ENCODE results near the gene TAS2R31.

Gene TAS2R31

DNA sequence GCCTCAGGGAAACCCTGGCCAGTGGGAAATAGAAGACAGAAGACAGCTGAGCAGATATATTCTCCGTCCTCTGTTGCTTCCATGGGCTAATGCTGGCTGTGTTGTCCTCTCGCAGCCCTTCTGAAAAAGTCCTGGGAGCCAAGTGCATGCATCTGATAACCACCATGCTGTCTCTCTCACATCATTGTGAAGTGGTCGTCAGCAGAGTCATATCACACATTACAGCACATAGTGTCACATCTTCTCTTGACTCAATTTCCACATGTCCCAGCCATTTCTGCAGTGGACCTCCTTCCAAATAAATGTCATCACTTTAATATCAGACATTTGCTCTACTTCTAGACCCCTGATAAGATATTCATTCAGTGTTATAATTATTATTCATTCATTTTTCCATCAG lies 36.9 kb downstream of the TAS2R31 start:
- DNase-seq, result no peak

DNA sequence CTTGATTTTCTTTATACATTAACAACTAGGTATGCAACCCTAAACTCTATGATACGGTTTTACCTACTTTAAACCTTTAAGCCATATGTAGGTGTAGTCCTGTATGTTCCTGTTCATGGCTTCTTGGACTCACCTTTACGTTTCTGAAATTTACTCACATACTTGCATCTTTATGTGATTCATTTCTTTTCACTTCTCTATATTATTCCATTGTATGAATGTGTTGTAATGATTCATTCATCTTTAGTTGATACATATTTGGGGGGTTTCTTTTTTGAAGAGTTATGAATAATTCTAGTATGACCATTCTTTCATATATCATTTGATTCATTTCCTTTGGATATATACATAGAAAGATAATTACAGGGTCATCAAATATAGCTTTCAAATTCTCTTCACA lies 42.1 kb downstream of the TAS2R31 start:
- DNase-seq, result no peak

DNA sequence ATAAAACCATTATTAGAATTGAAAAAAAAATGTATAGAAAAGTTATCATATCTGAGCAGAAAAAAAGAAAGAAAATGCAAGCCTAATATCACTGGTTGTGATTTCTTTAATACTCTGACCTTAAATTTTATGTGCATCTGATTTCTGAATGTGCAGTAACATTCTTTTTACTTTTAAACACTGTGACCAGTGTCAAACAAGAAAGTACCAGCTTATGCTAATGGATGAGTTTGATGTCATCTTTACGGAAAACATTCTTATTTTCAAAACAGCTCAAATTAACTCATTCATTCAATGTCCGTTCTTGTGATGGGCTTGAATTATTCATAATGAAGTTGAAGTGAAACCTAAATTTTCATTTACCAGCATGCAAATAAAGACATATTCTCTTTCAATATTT lies 44.4 kb downstream of the TAS2R31 start, which contains the start of gene TAS2R50:
Gene TAS2R50 (minus strand): TSS at position 101 of the 400 bp plus-strand sequence. CDS start 52 bp downstream, at position 49.
- DNase-seq, result no peak

DNA sequence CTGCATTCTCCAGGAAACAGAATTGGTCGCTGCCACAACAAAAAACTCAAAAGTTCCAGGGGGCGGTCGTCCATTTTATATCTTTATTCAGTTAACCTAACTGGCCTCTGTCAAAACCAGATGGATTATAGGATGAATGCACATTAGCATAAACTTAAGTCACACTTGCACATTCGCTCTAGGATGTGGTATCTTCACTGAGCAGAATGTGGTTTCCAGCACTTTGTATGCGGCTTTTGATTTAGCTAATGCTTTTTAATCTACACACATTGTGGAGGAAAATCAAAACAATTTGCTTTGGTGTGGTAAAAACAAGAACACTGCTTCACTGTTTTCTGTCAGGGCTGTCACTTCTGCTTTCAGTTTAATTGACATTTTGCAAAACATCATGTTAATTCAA lies 49.0 kb downstream of the TAS2R31 start:
- DNase-seq, result no peak

Measured in inflammatory macrophage treated with lipopolysaccharide for 4 hours (primary cell).